ENCODE data around the gene HTR1E.
"Not testable (repeated sequence)": the region's sequence is repeated elsewhere in the genome, so short reads cannot be mapped to it uniquely, and the experiment has no call there.

Gene HTR1E

DNA sequence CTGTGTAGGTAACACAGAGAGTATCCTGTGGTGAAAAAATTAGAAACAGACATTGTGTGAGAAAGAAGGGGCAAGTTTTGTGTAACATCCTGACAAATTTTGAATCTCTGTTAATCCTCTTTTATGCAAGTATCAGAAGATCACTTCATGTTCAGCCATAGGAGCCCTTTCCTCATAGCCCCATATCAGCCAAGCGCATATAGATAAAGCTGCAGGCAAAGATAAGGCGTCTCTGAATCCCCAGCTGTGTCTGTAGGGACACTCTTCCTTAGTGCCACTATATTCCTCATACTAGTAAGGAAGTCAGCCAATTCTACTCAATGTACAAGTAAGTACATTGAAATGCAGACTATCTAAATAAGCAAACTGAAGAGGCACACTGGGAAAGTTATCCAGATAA is 22.3 kb downstream of the HTR1E start:
- no peak overlapping the region for H3K27ac Mint-ChIP-seq
- peaks cover 2% of the 10 kb centered on the region for H3K27me3 Mint-ChIP-seq
- H3K4me1 Mint-ChIP-seq (ENCODE audit: low read depth) = no peaks in the 10 kb centered on the region
- no peak overlapping the region for H3K4me3 Mint-ChIP-seq
- no peaks in the 10 kb centered on the region for H3K9me3 Mint-ChIP-seq (ENCODE audit: low read depth)
- H3K36me3 Mint-ChIP-seq = no peaks in the 10 kb centered on the region

DNA sequence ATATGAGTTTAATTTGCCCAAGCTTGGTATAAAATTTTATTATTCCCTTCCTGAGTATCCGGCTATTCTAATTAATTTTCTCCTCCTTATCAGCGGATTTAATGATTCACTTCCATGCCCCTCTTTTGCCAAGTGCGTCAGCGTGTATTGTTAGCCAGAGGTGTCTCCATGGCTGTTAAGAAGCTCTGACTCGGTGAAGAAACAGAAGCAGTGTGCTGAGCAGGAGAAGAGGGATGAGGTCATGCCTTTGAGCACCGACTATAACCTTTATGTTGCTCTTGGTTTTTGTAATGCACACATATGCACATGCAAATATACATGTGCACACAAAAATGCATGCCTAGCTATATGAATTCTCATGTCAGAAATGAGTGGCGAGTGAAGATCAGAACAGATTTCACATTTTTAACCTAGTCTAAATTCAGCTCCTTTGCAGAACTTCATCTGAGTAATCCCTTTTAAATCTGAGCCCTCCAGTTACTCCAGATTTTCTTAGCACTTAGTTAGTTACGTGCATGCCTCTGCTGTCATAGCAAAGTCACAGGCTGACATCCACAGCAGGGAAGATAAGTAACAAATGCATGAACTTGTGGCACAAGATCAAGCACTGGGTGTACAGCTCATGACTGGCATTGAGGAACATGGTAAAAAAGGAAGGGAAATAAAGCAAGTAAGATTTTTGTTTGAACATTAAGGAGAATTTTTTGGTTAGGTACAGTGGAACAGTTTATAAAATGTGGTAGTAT is 24.3 kb downstream of the HTR1E start:
- peaks cover 4% of the 10 kb centered on the region for H3K27me3 Mint-ChIP-seq
- H3K27ac Mint-ChIP-seq = no peak overlapping the region
- H3K9me3 Mint-ChIP-seq (ENCODE audit: low read depth) = no peaks in the 10 kb centered on the region
- H3K4me3 Mint-ChIP-seq = no peak overlapping the region
- H3K4me1 Mint-ChIP-seq (ENCODE audit: low read depth) = no peaks in the 10 kb centered on the region
- H3K36me3 Mint-ChIP-seq = no peaks in the 10 kb centered on the region

DNA sequence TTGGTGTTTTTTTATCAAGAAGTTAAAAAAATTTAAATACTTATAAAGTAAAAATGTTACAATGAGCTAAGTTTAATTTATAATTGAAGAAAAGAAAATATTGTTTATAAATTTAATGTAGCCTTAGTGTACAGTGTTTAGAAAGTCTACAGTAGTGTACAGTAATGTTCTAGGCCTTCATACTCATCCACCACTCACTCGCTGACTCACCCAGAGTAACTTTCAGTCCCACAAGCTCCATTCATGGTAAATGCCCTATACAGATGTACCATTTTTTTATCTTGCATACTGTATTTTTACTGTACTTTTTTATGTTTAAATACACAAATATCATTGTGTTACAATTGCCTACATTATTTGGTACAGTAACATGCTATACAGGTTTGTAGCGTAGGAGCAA is 26.0 kb downstream of the HTR1E start:
- Mint-ChIP-seq H3K27ac (no peak overlapping the region), H3K36me3 (no peaks in the 10 kb centered on the region), H3K9me3 (ENCODE audit: low read depth) (no peaks in the 10 kb centered on the region), H3K4me1 (ENCODE audit: low read depth) (no peaks in the 10 kb centered on the region), H3K27me3 (peaks cover 2% of the 10 kb centered on the region), H3K4me3 (no peak overlapping the region)

DNA sequence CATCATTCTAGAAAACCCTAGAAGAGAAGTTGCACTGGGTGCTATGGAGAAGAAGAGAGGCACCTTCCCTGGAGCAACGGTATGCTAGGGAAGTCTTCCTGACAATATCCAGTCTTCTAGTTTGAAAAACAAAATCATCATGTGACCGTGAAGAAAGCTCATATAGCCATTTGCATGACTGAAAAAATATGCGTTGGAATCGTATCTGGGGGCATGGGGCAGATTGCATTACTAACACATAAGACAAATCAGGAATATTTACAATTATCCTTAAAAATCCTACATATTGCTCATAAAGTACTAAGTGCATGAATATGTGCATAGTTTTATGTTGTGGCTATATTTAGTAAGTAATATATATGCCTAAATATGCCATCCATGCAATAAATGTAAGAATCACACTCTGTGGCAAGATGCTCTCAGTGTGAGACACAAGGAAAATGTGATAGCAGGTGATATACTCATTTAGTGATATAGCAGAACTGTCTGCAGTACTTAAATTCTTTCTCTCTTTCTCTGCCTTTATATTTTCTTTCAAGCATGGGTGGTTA is 26.8 kb downstream of the HTR1E start:
- Mint-ChIP-seq H3K4me1 (ENCODE audit: low read depth) (no peaks in the 10 kb centered on the region), H3K9me3 (ENCODE audit: low read depth) (no peaks in the 10 kb centered on the region), H3K4me3 (no peak overlapping the region), H3K27me3 (peaks cover 1% of the 10 kb centered on the region), H3K36me3 (no peaks in the 10 kb centered on the region), H3K27ac (no peak overlapping the region)

DNA sequence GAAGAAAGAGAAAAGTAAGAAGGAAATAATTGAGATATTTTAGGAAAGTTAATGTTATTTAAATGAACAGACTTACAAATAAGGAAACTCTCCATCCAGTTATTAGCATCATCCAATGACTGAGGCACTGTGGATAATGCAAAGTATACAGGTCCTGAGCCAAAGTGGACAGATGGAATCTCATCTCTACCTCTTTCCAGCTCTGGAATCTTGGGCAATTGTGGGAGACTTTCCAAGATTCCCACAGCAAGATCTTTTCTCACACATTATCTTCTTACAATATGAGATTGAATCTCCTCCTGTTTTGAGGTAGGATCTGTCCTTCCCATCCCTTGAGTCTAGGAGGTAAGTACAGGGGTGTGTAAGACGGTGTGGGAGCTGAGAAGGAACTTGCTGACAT is 28.9 kb downstream of the HTR1E start:
- Mint-ChIP-seq H3K27ac (no peak overlapping the region), H3K36me3 (no peaks in the 10 kb centered on the region), H3K27me3 (peaks cover 2% of the 10 kb centered on the region), H3K4me3 (no peak overlapping the region), H3K4me1 (ENCODE audit: low read depth) (no peaks in the 10 kb centered on the region), H3K9me3 (ENCODE audit: low read depth) (no peaks in the 10 kb centered on the region)

DNA sequence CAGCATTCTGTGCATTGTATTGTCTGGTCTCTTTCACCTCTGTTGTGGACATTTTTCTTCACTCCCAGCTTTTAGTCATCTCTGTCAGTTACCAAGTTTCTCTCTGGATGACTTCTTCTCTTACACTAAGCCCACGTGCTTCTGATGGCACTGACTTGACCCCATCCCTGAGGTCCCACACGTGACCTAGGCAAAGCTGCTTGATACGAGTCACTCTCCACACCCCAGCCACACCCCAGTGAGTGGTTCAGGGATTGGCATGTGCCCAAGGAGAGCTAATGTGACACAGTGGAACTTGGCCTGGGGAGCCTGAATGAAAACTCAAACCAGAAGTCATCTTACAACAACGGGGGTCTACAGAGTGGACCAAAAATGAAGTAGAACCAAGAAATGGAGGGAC is 32.2 kb downstream of the HTR1E start:
- Mint-ChIP-seq H3K9me3 (ENCODE audit: low read depth) (no peaks in the 10 kb centered on the region), H3K4me1 (ENCODE audit: low read depth) (no peaks in the 10 kb centered on the region), H3K36me3 (no peaks in the 10 kb centered on the region), H3K4me3 (no peak overlapping the region), H3K27ac (no peak overlapping the region), H3K27me3 (peaks cover 2% of the 10 kb centered on the region)

DNA sequence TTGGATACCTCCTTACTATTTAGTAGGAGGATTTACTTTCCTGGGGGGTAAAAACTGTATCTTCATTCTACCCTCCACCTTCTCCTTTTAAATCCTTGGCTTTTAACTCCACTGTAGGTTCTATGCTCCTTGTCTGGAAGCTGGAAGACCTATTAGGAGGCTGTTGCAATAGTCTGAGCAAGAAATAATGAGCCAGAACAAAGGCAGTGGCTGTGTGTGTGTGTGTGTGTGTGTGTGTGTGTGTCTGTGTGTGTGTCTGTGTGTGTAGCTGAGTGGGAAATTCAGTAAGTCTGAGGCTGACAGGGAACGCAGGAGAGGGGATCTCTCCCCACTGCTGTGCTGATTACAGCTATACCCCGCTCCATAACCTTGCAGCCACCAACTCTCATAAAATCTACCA is 35.8 kb downstream of the HTR1E start:
- no peaks in the 10 kb centered on the region for H3K4me1 Mint-ChIP-seq (ENCODE audit: low read depth)
- H3K27ac Mint-ChIP-seq = no peak overlapping the region
- no peak overlapping the region for H3K4me3 Mint-ChIP-seq
- H3K27me3 Mint-ChIP-seq = peaks cover 7% of the 10 kb centered on the region
- no peaks in the 10 kb centered on the region for H3K36me3 Mint-ChIP-seq
- no peaks in the 10 kb centered on the region for H3K9me3 Mint-ChIP-seq (ENCODE audit: low read depth)

DNA sequence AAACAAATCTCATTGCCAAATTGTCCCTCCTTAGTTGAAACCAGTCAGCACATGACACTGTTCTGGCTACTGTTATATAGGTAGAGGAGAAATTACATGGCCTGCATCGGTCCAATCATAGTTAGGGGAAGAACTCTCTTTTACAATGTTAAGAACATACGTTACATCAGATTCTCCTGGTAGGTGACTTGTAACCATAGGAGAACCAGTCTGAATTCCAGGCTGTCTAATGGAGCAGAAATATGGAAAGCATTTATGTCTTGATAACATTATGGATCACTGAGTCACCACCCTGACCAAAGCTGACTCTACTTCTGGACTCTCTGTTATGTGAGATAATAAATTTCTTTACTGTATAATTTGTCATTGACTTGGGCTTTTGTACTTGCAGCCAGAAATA is 40.9 kb downstream of the HTR1E start:
- H3K9me3 Mint-ChIP-seq (ENCODE audit: low read depth) = no peaks in the 10 kb centered on the region
- no peak overlapping the region for H3K27ac Mint-ChIP-seq
- H3K4me1 Mint-ChIP-seq (ENCODE audit: low read depth) = no peaks in the 10 kb centered on the region
- no peak overlapping the region for H3K4me3 Mint-ChIP-seq
- H3K36me3 Mint-ChIP-seq = no peaks in the 10 kb centered on the region
- peaks cover 14% of the 10 kb centered on the region for H3K27me3 Mint-ChIP-seq

DNA sequence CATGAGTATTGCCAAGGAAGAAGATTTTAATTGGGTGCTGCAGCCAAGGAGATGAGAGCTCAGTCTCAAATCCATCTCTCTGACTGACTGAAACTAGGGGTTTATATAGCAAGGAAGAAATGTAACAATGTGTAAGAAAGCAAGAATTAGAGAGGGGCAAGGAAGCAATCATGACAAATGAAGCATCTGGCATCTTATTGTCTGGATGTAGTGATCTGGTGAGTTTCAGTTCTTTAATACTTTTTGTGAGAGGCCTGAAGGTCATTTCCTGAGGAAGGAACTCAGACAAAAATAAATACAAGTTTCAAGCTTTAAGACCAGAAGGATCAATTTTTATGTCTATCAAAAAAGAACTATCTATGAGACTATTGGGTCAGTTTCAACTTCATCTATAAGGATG is 64.2 kb downstream of the HTR1E start:
- Mint-ChIP-seq H3K9me3 (ENCODE audit: low read depth) (peaks cover 9% of the 10 kb centered on the region), H3K27ac (no peak overlapping the region), H3K4me1 (ENCODE audit: low read depth) (no peaks in the 10 kb centered on the region), H3K27me3 (peaks cover 2% of the 10 kb centered on the region), H3K4me3 (no peak overlapping the region), H3K36me3 (no peaks in the 10 kb centered on the region)

DNA sequence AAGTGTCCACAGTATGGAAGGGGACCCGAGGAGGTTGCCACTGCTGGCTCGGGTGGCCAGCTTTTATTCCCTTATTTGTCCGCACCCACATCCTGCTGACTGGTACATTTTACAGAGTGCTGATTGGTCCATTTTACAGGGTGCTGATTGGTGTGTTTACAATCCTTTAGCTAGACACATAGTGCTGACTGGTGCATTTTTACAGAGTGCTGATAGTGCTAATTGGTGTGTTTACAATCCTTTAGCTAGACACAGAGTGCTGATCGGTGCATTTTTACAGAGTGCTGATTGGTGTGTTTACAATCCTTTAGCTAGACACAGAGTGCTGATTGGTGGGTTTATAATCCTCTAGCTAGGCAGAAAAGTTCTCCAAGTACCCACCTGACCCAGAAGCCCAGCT is 65.1 kb downstream of the HTR1E start:
- not testable (repeated sequence) for H3K4me1 Mint-ChIP-seq (ENCODE audit: low read depth); H3K4me3 Mint-ChIP-seq; H3K9me3 Mint-ChIP-seq (ENCODE audit: low read depth); H3K36me3 Mint-ChIP-seq; H3K27me3 Mint-ChIP-seq; H3K27ac Mint-ChIP-seq

DNA sequence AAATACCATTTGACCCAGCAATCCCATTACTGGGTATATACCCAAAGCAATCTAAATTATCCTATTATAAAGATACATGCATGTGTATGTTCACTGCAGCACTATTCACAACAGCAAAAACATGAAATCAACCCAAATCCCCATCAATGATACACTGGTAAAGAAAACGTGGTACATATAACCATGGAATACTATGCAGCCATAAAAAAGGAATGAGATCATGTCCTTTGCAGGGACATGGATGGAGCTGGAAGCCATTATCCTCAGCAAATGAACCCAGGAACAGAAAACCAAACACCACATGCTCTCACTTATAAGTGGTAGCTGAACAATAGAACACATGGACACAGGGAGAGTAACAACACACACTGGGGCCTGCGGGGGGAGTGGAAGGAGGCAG is 69.2 kb downstream of the HTR1E start:
- H3K9me3 Mint-ChIP-seq (ENCODE audit: low read depth); H3K27ac Mint-ChIP-seq; H3K36me3 Mint-ChIP-seq; H3K4me3 Mint-ChIP-seq; H3K27me3 Mint-ChIP-seq; H3K4me1 Mint-ChIP-seq (ENCODE audit: low read depth): not testable (repeated sequence)

DNA sequence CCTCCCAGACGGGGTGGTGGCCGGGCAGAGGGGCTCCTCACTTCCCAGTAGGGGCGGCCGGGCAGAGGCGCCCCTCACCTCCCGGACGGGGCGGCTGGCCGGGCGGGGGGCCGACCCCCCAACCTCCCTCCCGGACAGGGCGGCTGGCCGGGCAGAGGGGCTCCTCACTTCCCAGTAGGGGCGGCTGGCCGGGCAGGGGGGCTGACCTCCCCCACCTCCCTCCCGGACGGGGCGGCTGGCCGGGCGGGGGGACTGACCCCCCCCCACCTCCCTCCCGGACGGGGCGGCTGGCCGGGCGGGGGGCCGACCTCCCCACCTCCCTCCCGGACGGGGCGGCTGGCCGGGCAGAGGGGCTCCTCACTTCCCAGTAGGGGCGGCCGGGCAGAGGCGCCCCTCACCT is 72.3 kb downstream of the HTR1E start:
- H3K36me3 Mint-ChIP-seq; H3K27ac Mint-ChIP-seq; H3K9me3 Mint-ChIP-seq (ENCODE audit: low read depth); H3K4me1 Mint-ChIP-seq (ENCODE audit: low read depth); H3K27me3 Mint-ChIP-seq; H3K4me3 Mint-ChIP-seq: not testable (repeated sequence)

DNA sequence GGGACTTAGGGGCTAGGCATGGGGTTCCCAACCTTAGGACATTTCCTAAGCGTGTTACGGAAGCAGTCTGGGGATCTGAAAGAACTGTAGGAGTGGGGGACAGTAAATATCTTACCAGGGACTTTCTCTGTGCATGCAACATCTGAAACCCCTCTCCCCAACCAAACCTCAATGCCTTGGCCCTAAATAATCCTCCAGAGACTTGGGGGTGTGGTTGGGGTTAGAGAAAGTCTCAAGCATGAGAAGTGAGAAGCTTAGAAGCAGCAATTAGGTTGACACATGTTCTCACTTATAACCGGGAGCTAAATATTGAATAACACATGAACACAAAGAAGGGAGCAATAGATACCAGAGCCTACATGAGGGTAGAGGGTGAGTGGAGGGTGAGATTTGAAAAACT is 74.7 kb downstream of the HTR1E start:
- H3K4me3 Mint-ChIP-seq = no peak overlapping the region
- no peak overlapping the region for H3K27ac Mint-ChIP-seq
- H3K9me3 Mint-ChIP-seq (ENCODE audit: low read depth) = no peaks in the 10 kb centered on the region
- H3K36me3 Mint-ChIP-seq = no peaks in the 10 kb centered on the region
- H3K27me3 Mint-ChIP-seq = peaks cover 2% of the 10 kb centered on the region
- no peaks in the 10 kb centered on the region for H3K4me1 Mint-ChIP-seq (ENCODE audit: low read depth)

DNA sequence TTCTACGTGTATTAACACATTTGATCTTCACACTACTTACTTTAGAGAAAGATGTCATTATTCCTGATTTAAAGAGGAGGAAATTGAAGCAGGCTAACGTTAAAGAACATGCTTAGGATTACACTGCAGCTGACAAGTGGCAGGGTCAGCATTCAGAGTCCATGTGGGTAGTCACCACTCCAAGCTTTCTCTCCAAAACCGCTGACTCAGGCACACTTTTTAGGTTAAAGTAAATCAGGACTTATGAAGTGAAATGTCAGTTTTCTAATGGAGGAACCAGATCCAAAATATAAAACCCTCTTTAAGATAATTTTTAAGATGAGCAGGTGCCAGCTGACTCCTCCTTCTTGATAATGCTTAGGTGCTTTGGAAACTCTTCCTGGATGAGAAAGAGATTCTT is 75.4 kb downstream of the HTR1E start:
- H3K27me3 Mint-ChIP-seq = peaks cover 2% of the 10 kb centered on the region
- H3K36me3 Mint-ChIP-seq = no peaks in the 10 kb centered on the region
- H3K27ac Mint-ChIP-seq = no peak overlapping the region
- no peaks in the 10 kb centered on the region for H3K4me1 Mint-ChIP-seq (ENCODE audit: low read depth)
- H3K9me3 Mint-ChIP-seq (ENCODE audit: low read depth) = no peaks in the 10 kb centered on the region
- H3K4me3 Mint-ChIP-seq = no peak overlapping the region

DNA sequence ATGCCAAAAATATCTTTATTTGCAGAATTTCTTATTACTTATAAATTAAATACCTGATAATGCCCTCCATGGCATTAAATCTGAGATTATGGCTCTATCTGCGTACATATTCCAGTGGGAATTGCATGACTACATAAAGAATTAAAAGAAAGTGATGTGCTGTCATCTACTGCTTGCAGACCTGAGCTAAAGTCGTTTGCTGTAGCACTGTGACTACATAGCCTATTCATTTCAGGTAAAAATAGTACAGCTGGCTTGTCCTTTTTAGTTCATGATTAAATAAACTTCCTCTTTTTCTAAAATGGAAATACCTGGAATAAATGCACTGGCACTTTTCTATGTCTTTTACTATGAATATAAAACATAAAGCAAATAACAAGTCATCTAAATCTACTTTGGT is 79.4 kb downstream of the HTR1E start:
- no peaks in the 10 kb centered on the region for H3K9me3 Mint-ChIP-seq (ENCODE audit: low read depth)
- H3K36me3 Mint-ChIP-seq = no peaks in the 10 kb centered on the region
- no peak overlapping the region for H3K4me3 Mint-ChIP-seq
- H3K27me3 Mint-ChIP-seq = peaks cover 7% of the 10 kb centered on the region
- H3K27ac Mint-ChIP-seq = no peak overlapping the region
- H3K4me1 Mint-ChIP-seq (ENCODE audit: low read depth) = no peaks in the 10 kb centered on the region

DNA sequence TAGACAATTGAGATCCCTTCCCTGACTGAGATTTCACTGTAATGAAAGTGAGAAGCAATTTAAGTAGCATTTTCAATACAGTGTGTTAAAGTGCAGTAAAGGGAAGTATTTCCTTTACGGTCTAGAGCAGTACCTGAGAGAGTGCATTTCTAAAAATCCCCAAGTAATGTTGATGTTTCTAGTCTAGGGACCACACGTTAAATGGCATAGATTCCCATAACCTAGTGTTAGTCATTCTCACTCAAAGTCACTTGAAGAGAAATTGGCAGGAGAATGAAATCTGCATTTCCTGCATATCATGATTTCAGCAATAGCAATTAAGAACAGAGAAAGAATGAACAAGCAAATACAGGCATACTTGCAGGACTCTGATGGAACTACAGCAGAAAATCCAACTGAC is 89.7 kb downstream of the HTR1E start:
- Mint-ChIP-seq H3K4me3 (no peak overlapping the region), H3K9me3 (ENCODE audit: low read depth) (no peaks in the 10 kb centered on the region), H3K27me3 (peaks cover 2% of the 10 kb centered on the region)

More for the DNA sequence above, 89.7 kb downstream of the HTR1E start:
- Mint-ChIP-seq H3K27ac (no peak overlapping the region), H3K4me1 (ENCODE audit: low read depth) (no peaks in the 10 kb centered on the region), H3K36me3 (no peaks in the 10 kb centered on the region)
